Right forelimb (tissue), 1 donor: Measurements from ENCODE around the gene ZNF710.

Experiments
- DNase-seq: peaks from one replicate; pipeline ENCODE4 v3.0.0-alpha.2; 2018

ZNF710 gene

DNA sequence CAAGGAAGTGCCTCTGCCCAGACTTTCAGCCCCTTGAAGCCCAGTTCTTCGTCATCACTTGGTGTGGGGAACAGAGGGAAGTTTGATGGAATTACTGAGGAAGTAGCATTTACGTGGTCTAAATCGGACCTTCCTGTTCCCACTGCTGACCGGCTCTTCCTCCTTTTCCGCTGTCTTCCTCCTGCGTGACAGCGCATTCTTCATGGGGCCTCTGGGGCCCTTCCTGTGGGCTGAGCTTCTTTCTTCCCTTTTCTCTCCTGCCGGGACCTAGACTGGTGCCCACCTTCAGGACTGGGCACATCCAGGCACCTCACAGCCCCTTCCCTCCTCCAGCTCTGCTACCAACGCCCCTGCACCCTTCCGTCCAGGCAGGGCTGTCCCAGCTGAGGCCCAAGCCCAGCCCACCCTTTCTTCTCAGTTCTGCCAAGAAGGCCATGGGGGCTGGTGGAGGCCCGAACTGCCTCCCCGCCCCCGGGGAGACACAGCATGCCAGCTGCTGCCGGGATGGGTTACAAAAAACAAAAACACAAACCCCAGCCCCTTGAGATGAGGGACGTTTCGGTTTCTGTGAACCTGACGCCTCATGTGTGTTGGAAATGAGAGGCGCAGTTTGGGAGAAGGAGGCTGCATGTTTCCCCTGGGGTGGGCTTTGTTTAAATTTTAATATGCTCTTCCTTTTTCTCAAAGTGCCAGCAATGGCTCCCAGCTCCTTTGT, 19.1 kb downstream of the ZNF710 start:
- no peak for DNase-seq

DNA sequence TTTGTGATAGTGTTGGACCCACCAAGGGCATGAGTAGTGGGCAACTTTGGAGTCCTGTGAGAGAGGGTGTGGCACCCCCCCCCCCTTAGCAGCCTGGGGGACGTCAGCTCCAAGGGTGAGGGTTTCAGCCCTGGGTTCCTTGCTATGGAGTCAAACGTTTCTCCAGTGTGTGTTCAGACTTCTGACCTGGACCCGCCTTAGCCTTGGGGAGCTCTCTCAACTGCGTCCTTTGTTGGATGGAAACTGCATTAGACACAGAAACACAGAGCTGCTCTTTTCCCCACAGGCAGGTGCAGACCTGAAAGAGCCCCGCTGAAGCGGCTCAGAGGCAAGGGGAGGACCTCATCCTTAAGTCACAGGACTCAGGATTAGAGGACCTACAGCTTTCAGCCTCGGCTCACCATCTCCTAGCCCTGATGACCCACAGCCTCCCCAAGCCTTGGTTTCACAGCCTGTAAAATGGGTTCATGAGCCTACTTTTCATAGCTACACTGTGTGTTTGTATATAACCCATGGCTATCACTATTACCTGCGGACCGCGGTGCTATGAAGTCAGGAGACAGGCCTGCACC, 19.9 kb downstream of the ZNF710 start:
- DNase-seq = no peak

DNA sequence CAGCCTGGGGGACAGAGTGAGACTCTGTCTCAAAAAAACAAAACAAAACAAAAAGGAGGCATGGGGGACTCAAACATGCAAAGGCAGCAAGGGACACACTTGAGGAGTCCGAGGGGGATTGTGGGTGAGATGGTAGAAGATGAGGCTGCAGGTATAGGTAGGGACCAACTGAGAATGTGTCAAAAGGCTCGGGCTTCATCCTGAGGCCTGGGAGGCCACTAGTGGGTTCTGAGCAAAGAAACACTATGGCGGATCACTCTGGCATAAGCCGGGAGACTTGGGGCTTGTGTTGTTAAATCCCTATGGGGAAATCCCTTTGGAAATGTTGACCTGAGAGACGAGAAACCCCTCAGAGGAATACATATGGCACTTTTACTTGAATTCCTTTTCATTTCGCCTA, 21.2 kb downstream of the ZNF710 start:
- DNase-seq = no peak

DNA sequence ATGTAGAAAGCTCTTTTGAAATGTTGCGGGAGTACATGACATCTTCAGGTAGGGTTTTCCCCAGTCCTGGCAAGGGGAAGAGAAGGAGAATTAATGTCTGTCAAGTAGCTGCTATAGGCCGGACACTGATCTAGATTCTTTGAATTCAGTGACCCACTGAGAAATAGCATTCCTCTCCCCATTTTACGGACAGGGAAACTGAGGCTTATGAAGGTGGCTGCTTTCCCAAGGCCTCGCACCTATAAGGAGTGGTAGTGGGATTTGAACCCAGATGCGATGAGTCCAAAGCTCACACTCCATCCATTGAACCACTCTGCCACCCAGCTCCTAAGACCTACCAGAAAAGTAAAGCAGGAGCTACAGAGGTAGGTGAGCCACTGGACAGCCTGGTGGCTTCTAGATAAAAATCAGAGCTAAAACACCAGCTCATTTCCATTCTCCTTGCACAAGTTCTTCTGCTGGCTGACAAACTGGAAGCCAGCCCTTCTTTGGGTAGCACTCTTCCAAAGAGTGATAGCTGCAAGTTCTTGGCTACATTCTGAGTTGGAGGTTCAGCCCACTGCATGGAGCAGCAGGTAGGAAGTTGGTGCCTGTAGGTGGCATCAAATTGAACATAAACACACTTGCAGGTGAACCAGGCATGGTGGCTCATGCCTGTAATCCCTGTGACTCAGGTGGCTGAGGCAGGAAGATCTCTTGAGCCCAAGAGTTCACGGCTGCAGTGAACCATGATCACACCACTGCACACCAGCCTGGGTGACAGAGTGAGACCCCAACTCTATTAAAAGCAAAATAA, 22.0 kb downstream of the ZNF710 start:
- DNase-seq = no peak

DNA sequence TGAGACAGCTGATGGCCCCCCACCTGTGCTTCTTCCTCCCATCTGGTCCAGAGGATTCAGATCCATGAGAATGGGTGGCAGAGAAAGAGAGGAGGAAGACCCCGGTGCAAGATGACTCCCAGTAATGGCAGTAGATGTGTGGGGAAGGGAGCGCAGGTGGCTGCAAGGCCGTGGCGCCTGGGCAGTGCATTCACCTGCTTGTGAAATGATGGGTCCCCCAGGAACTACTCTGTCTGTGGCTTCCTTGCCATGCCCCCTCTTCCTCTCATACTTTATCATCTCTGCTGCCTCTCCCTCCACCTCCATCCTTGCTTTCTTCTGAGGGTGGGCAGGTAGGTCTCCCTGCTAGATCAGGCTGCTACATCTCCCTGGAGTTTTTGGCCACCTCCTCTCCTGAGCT, 23.3 kb downstream of the ZNF710 start:
- no peak for DNase-seq

DNA sequence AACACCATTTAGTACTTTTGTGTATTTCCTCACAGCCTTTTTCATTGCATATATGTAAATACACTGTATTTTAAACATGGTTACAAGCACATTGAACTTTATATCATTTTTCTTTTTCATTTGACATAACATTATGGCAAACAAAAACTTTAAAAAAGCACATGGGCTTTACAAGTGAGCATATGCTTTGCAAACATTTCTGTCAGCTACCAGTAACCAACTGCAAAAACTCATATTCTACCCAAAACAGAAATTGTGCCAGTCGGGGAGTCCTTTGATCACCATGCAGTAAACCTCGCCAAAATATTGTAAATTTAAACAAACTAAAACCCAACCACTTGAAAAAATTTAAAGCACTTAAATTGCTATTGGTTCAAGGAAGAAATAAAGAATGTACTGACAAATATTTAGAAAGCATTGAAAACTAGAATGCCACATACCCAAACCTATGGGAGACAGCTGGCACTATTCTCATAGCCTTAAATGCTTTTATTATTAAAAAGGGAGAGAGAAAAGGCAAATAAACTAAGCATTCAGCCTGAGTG, 24.4 kb downstream of the ZNF710 start:
- DNase-seq = no peak

DNA sequence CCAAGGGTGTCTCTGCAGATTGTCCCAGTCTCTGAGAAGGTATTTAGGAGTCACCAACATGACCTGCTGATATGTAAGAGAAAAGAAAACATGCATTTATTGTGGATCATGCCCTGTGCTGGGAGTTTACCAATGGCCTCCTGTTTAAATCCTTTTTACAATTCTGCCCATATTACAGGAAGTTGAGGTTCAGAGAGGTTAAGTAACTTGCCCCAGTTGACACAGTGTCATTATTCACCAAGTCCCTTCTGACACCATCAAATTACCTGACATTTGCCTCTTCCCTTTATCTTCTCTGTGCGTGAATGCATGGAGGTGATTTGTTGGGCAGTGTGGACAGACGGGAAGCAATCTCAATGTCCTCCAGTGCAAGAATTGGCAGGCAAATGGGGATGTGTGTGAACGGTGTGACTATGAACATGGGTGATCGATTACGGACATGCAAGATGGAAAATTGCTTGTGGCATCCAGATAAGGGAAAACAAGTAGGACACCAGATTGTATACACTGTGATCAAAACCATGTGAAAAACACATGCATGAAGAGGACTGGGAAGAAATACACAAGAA, 27.3 kb downstream of the ZNF710 start:
- DNase-seq = no peak

DNA sequence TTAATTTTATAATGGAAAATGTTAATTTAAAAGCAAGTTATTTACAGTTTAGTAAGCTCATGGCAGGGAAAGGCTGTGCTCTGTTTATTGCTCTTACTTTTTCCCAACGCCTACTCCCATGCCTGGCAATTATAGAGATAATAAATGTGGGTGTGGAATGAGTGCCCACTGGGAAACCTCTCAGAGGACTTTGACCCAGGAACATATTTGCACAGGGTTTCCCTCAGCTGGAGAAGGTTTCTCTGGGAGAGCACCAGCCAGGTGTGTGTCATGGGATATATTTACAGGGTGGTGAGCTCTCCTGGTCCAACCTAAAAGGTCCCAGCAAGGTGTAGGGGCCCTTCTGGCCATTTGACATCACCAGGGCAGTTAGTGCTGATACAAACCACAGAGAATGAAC, 27.9 kb downstream of the ZNF710 start:
- DNase-seq = no peak

DNA sequence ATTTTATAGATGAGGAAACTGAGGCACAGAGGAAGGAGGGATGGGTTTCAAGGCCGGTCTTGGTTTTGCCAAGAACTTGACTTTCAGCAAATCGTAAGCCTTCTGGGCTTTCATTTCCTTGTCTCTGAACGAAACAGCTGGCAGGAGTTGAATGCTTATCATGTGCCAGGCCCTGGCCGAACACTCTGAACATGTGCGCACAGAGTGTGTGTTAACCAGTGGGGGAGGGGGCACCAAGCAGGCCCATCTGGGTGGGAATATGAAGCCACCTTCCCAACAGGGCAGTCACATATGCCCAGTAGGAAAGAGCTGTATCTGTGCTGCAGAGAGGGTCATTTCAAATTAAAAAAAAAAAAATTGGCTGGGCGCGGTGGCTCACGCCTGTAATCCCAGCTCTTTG, 29.3 kb downstream of the ZNF710 start:
- no peak for DNase-seq

DNA sequence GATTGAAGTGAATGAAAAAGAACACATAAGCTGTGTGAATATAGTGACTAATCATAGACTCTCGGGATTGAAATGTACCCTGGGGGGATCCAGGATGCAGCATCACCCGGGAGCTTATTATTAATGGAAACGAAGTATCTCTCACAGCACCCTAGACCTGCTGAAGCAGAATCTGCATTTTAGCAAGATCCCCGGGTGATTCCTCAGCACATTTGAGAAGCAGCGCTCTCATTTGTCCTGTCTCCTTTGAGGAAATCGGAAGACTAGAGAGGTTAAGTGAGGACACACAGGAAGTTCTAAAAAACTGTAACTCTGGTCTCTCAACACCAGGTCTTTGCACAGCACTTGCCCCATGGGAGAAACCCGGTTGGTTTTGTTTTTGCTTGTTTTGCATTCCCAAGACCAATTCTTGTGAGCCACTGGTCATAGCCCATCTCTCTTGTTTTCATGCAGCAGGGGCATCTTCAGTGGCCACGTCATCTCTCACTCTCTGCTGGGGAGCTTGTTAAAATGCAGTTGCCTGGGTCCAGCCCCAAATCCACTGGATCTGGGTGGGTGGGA, 30.2 kb downstream of the ZNF710 start:
- no peak for DNase-seq

DNA sequence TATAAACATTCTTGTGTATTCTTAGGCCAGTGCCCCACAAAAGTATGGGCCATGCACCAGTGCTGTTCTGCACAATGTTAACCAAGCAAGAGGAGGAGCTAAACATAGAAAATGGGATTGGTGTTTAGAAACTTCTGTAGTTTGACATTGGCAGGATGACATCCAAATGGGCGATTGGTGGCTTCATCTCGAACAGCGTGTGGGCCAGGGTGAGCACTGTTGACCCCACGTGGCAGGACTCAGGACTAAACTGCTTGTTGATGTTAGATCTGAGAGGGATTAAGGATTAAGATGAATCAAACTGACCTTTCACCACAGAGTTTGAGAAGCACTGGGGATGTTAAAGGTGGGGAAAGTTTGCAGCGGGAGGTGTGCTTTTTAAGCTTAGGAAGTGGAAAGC, 31.9 kb downstream of the ZNF710 start:
- no peak for DNase-seq

DNA sequence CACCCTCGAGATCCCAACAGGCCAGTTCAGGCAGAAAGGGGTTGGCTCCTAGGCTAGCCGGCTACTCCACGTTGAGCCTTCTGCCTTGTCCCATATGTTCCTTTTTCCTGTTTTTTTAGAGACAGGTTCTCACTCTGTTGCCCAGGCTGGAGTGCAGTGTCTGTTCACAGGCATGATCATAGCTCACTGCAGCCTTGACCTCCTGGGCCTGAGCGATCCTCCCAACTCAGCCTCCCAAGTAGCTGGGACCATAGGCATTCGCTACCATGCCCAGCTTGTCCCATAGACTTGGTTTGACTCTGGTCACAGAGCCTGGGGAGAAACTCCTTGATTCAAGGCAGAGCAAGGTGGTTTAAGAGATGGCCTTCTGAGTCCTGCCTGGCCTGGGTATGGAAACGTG, 32.3 kb downstream of the ZNF710 start:
- no peak for DNase-seq

DNA sequence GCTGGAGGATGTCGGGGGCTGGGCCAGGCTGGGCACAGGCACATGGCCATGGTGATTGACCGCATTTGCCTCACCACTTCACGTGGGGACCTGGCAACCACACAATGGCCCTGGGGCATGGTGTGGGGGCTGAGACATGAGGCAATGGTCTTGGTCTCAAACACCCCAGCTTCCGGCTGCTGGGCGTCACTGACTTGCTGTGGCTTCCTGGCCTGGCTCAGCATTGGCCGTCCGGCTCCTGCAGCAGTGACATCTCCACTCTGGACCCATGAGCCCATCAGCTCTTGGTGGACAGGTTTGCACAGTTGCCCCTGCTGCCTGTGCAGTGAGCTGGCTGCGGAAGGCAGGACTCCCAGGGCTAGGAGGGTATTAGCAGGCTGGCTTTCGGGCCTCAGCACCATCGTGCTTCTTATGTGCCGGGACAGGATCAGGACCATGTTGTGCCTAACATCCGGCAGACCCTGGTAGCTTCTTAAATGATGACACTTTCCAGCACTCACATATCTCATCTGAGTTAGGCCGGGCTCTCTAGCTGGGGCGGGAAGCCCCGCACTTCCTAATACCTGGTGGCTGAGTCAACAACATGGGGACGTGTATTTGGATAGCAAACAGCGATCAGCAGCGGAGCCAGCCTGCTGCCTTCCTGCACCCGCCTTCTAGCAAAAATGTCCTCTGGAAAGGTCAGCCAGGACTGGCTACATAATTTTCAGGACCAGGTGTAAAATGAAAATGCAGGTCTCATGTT, 34.1 kb downstream of the ZNF710 start:
- no peak for DNase-seq

DNA sequence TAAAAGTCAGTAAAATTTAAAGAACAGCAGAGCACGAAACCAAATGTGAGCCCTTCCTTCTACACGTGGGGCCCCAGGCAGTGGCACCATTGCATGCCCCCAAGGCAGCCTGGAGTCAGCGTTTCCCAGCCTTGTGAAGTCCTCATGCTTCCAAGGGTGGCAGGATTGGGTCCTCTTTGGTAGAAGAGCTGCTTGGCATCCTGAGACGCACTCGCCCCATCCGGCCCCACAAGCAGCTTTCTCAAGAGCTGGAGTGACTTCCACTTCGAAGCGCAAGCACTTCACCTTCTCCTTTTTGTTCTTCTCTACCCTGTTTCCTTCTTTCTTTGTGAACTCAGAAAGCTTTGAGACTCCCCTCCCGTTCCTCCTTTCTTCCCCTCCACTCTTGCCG, 34.7 kb downstream of the ZNF710 start:
- no peak for DNase-seq

DNA sequence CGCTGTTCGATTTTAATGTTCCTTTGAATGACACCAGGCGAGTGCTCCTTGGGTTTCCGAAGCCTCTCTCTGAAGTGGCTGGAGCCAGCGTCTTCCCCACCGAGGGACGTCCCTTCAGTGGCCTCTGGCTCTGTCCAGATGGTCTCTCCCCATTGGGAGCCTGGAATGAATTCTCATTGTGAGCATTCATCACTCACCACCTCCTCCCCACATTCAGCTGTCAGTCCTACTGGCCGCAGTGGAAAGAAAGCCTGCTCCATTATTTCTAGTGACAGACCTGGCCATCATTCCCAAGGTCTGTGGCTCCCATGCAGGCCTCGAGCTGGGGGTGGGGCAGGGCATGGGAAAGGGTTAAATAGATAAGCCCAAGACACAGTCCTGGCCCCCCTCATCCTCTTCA, 35.2 kb downstream of the ZNF710 start:
- no peak for DNase-seq

DNA sequence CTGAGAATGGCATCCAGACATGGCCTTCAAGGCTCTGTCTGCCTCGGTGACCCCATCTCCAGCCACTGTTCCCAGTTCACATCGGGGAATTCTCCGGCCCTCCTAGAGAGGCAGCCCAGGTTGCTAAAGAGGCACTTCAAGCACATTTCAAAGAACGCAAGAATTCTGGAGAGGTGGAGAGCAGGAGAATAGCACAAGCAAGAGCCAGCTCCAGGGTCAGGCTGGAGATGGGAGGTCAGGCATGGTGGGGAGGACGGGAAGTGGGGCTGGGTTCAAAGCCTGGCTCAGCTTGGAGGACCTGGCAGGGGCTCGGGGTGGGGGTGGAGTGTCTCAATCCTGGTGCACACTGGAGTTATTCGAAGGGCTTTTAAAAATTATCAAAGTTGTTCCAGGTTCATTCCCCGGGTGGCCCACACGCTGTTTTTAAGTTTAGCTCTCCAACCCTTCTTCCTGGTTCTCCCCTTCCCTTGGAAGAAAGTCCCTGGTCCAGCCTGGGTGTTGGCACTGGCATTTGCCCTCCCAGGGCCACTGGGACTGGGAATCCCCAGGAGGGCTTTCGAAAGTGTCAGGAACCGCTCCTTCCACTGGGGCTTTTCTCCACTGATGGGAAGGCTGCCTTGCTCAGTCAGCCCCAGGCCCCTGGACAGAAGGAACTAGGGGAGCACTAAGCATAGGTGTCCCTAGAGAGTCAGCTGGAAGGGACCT, 35.8 kb downstream of the ZNF710 start:
- DNase-seq = no peak

DNA sequence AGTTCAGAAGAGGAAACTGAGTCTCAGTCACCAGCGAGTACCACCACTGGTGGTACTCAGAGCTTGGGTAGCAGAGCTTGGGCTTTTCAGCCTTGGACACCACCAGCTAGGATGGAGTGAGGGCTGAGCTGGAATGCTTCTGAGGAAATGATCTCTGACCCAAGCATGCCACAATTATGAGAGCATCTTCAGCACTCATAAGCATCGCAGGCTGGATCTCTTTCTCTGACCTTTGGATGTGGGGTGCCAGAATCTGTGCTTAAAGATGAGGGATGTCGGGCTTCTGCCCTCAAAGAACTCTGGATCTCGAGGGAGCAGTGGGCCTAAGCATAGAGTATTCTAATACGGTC, 36.4 kb downstream of the ZNF710 start:
- DNase-seq = no peak

DNA sequence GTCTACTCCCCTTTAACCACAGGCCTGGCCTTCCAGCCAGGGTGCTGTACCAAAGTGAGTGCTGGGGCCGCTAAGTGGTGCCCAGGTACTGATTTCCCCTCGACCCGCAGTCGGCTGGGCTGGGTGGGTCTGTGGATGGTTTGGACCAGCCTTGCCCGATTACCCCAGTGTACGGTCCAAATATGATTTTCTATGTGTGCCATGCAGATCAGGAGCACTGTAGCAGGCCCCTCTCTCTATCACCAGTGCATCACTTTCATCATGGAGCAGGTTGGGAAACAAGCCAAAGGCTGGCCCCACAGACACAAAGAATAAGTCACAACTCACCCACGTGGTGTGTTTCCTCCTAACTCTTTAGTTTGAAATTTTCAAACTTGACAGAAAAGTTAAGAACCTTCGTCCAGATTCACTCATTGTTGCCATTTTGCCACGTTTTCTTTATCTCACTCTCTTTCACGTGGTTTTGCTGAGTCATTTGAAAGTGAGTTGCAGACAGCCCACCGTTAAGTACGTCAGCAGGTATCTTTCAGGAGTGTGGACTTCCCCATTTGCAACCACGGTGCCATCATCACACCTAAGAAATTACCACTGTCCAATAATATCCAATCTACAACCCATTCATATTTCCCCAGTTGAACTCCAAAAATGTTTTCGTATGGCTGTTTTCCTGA, 37.0 kb downstream of the ZNF710 start:
- DNase-seq = no peak

DNA sequence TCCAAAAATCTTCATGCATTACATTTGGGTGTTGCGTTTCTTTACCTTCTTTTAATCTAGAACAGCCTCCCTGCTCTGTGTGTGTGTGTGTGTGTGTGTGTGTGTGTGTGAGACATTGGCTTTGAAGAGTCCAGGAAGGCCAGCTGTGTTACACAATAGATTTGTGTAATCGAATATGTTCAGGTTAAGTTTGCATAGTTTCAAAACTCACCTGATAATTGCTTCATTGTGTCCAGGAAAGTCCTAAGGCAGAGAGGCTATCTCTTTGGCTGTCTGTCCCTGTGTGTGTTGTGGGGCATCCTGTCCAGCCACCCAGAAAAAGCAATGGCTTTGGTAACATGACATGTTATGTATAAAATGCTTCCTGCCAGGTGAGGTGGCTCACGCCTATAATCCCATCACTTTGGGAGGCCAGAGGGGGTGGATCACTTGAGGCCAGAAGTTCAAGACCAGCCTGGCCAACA, 37.5 kb downstream of the ZNF710 start:
- DNase-seq = no peak

DNA sequence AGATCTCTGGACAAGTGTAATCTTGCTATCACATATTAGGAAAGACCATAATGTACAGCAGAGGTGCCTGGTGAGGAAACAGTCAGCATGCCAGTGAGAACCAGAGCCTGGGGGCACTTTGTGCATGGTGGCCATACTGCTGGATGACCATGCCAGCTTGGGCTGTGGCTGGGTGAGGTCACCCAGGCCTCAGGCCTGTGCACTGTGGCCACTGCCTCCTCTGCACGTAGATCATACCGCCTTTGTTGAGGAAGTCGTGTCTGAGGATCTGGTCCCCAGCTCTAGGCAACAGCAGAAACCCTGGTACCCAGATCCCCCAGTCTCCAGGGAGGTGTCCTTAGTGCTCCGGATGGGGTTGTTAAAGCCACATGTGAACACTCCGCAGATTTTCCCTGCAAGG, 38.9 kb downstream of the ZNF710 start:
- DNase-seq = no peak

DNA sequence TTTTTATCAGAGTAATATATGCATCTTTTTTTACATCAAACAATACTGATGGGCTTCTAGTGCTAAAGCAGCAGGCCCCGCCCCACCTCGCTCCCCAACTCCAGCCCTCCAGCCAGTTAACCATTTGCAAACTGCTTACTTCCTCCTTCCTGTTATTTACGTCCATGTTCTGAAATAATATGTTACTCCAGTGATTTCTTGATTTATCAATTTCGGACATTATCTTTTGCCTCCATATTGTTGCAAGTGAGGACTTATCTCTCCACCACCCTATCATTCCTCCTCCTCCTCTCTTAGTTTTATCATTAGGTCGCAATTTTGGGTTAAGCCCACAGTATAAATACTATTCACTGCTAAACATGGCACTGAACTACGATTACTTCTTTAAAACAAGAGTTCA, 39.5 kb downstream of the ZNF710 start:
- DNase-seq = no peak
